Hepatocyte (in vitro differentiated cells): ENCODE results near the gene PHF12. TPM values are rescaled to one million over a fixed set of nuclear protein-coding genes. Genes with fewer than 3 reads are reported as not detected.
A peak's percentile ranks its signal among the peaks of the same experiment; 100 is the strongest.

Experiments used
- DNase-seq: peaks from one replicate; pipeline ENCODE4 v3.0.0-alpha.2; 2016; ENCODE audit warnings: low spot score
- H2AFZ ChIP-seq: fragments of 200-600 bp; sonication (generic); 2 replicates; pipeline ENCODE4 v1.6.0; 2016; ENCODE audit warnings: antibody characterized with exemption, mild to moderate bottlenecking
- H3K27ac ChIP-seq: fragments of 200-600 bp; sonication (generic); 2 replicates; pipeline ENCODE4 v1.5.1; 2016; ENCODE audit warnings: mild to moderate bottlenecking
- H3K27me3 ChIP-seq: fragments of 200-600 bp; sonication (generic); 2 replicates; pipeline ENCODE4 v1.6.1; 2016
- H3K36me3 ChIP-seq: fragments of 200-600 bp; sonication (generic); replicated peaks from 2 replicates; pipeline ENCODE4 v1.5.1; 2016; ENCODE audit warnings: low read depth; ENCODE audit not compliant: insufficient read depth
- H3K4me1 ChIP-seq: fragments of 200-600 bp; sonication (generic); 2 replicates; pipeline ENCODE4 v1.5.1; 2016; ENCODE audit warnings: mild to moderate bottlenecking, moderate library complexity; ENCODE audit not compliant: insufficient read depth
- H3K4me2 ChIP-seq: fragments of 200-600 bp; sonication (generic); 2 replicates; pipeline ENCODE4 v1.6.0; 2016
- H3K4me3 ChIP-seq: fragments of 200-600 bp; sonication (generic); 2 replicates; pipeline ENCODE4 v1.5.1; 2016; ENCODE audit warnings: mild to moderate bottlenecking
- H3K79me2 ChIP-seq: fragments of 200-600 bp; sonication (generic); 2 replicates; pipeline ENCODE4 v1.6.0; 2017; ENCODE audit warnings: mild to moderate bottlenecking
- H3K9me2 ChIP-seq: fragments of 200-600 bp; sonication (generic); replicated peaks from 2 replicates; pipeline ENCODE4 v1.6.0; 2017; ENCODE audit warnings: mild to moderate bottlenecking; ENCODE audit not compliant: insufficient read depth
- H3K9me3 ChIP-seq: fragments of 200-600 bp; sonication (generic); 2 replicates; pipeline ENCODE4 v1.5.1; 2016; ENCODE audit warnings: low read depth, mild to moderate bottlenecking
- H4K20me1 ChIP-seq: fragments of 200-600 bp; sonication (generic); 2 replicates; pipeline ENCODE4 v1.6.0; 2016; ENCODE audit warnings: mild to moderate bottlenecking; ENCODE audit not compliant: insufficient read depth, poor library complexity, severe bottlenecking
- EZH2 ChIP-seq: fragments of 200-600 bp; sonication (generic); IDR thresholded peaks from 2 replicates; pipeline ENCODE4 v1.6.1; 2016; ENCODE audit warnings: antibody characterized with exemption, mild to moderate bottlenecking, borderline replicate concordance
- EZH2phosphoT487 ChIP-seq: fragments of 200-600 bp; sonication (generic); IDR thresholded peaks from one replicate; pipeline ENCODE4 v1.6.1; 2018; ENCODE audit warnings: antibody characterized with exemption, mild to moderate bottlenecking, low read depth, moderate library complexity; ENCODE audit not compliant: unreplicated experiment, severe bottlenecking
- WGBS: methylation state at CpG from one replicate; pipeline ENCODE4 v1.1.6; 2016; ENCODE audit warnings: low lambda C conversion rate; ENCODE audit errors: missing lambda C conversion rate; 5-methylcytosine and 5-hydroxymethylcytosine counted together
- polyA plus RNA-seq: library from polyadenylated mRNA; unstranded; fragments of >200 nt; fragmentation: Nextera tagmentation; extraction: Ambion mirVana; gene quantifications from 2 replicates; pipeline ENCODE4 v1.2.1, GENCODE V29; 2016
- total RNA-seq: library from RNA; depleted of rRNA; stranded (reverse); fragments of >200 nt; gene quantifications from 2 replicates; pipeline ENCODE4 v1.2.3, GENCODE V29; 2014
- TF ChIP-seq, protein P1 (sequence below): fragments of 200-600 bp; sonication (generic); IDR thresholded peaks from 2 replicates; pipeline ENCODE4 v1.5.1; 2016; ENCODE audit warnings: antibody characterized with exemption, mild to moderate bottlenecking; ENCODE audit not compliant: poor library complexity

The PHF12 gene
- total and polyA plus RNA-seq, 2 experiments from 2014 or later, result 12.1 to 19.0 TPM

DNA sequence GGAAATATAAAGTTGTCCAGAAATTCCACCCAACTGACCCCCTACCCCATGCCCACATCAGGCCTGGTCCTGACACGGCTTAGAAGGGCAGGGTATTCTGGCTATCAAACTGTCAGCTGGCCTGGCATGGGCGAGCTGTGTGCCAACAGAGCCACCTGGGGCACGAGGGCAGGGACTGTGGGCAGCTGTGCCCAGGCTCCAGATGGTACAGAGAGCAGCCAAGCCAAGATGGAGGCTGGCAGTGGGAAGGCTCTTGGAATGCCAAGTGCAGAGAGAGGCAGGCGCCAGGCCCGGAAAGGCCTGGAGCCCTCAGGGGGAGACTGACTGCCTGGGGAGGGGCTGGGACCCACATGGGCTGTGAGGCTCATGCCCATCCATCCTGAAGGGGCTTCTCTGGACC is 24.3 kb upstream of the PHF12 start:
- Histone ChIP-seq H3K9me3 (no peaks in the 10 kb centered on the region), H3K27ac (no peak overlapping the region), H3K36me3 (no peaks in the 10 kb centered on the region), H3K4me1 (no peaks in the 10 kb centered on the region), H3K4me2 (no peak overlapping the region), H3K27me3 (peaks cover 18% of the 10 kb centered on the region), H3K4me3 (no peak overlapping the region), H2AFZ (no peak overlapping the region), H4K20me1 (no peaks in the 10 kb centered on the region), H3K9me2 (no peaks in the 10 kb centered on the region), H3K79me2 (no peaks in the 10 kb centered on the region)
- no peak for DNase-seq
- 89% methylated on average over 5 of the region's 5 CpGs for WGBS
- TF ChIP-seq, protein P1, sequence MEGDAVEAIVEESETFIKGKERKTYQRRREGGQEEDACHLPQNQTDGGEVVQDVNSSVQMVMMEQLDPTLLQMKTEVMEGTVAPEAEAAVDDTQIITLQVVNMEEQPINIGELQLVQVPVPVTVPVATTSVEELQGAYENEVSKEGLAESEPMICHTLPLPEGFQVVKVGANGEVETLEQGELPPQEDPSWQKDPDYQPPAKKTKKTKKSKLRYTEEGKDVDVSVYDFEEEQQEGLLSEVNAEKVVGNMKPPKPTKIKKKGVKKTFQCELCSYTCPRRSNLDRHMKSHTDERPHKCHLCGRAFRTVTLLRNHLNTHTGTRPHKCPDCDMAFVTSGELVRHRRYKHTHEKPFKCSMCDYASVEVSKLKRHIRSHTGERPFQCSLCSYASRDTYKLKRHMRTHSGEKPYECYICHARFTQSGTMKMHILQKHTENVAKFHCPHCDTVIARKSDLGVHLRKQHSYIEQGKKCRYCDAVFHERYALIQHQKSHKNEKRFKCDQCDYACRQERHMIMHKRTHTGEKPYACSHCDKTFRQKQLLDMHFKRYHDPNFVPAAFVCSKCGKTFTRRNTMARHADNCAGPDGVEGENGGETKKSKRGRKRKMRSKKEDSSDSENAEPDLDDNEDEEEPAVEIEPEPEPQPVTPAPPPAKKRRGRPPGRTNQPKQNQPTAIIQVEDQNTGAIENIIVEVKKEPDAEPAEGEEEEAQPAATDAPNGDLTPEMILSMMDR, result no peak
- TF ChIP-seq EZH2phosphoT487 (no peak), EZH2 (no peak)

- Histone ChIP-seq H3K4me2 (no peak overlapping the region), H4K20me1 (no peaks in the 10 kb centered on the region), H3K27ac (no peak overlapping the region), H3K9me3 (no peaks in the 10 kb centered on the region), H2AFZ (no peak overlapping the region), H3K4me3 (no peak overlapping the region), H3K4me1 (no peaks in the 10 kb centered on the region), H3K36me3 (no peaks in the 10 kb centered on the region), H3K9me2 (no peaks in the 10 kb centered on the region), H3K27me3 (peaks cover 18% of the 10 kb centered on the region), H3K79me2 (no peaks in the 10 kb centered on the region)
- TF ChIP-seq EZH2 (no peak), EZH2phosphoT487 (no peak)
- TF ChIP-seq, protein P1, result no peak
- DNase-seq, result no peak
- WGBS, result 92% methylated on average over 2 of the region's 2 CpGs
Observed at GRCh38 chr17:28975031-28975430, 23.7 kb upstream of the PHF12 start.

- Histone ChIP-seq H3K27ac (no peak overlapping the region), H3K4me2 (no peak overlapping the region), H3K4me3 (no peak overlapping the region), H2AFZ (no peak overlapping the region), H3K79me2 (no peaks in the 10 kb centered on the region), H4K20me1 (no peaks in the 10 kb centered on the region), H3K36me3 (no peaks in the 10 kb centered on the region), H3K4me1 (no peaks in the 10 kb centered on the region), H3K27me3 (peaks cover 18% of the 10 kb centered on the region), H3K9me3 (no peaks in the 10 kb centered on the region), H3K9me2 (no peaks in the 10 kb centered on the region)
- no peak for DNase-seq
- TF ChIP-seq, protein P1, result no peak
- no peak for TF ChIP-seq EZH2phosphoT487
- no peak for TF ChIP-seq EZH2
- 73% methylated on average over 4 of the region's 4 CpGs for WGBS
Observed at GRCh38 chr17:28974451-28974850, 23.1 kb upstream of the PHF12 start.

DNA sequence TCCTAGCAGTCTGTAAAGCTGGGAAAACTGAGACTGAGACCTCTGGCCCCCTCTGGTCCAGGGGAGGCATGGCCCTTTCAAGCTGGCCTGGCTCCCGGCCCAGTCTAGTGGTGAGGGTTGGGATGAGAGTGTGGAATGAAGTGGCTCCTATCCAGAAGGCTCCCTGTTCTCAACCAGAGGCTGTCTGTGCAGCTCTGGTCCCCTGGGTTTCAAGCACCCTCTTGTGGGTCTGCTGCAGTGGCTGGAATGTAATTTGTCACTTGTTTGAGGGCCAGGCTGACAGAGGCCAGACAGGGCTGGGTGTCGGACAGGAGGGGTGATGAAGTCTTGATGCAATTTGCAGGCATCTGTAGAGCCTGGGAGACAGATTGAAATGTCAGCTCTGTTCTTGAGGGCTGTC is 22.1 kb upstream of the PHF12 start:
- TF ChIP-seq EZH2phosphoT487, result no peak
- TF ChIP-seq, protein P1, result no peak
- TF ChIP-seq EZH2, result no peak
- 35% methylated on average over 2 of the region's 2 CpGs for WGBS

More for the DNA sequence above, 22.1 kb upstream of the PHF12 start:
- no peak overlapping the region for H2AFZ ChIP-seq
- H3K27ac ChIP-seq, result no peak overlapping the region
- no peaks in the 10 kb centered on the region for H3K79me2 ChIP-seq
- H4K20me1 ChIP-seq, result no peaks in the 10 kb centered on the region
- no peaks in the 10 kb centered on the region for H3K36me3 ChIP-seq
- DNase-seq, result peak; percentile 33
- no peak overlapping the region for H3K4me2 ChIP-seq
- H3K4me3 ChIP-seq, result no peak overlapping the region
- H3K4me1 ChIP-seq, result peaks cover 3% of the 10 kb centered on the region
- no peaks in the 10 kb centered on the region for H3K9me3 ChIP-seq
- H3K27me3 ChIP-seq, result peaks cover 9% of the 10 kb centered on the region
- no peaks in the 10 kb centered on the region for H3K9me2 ChIP-seq
